HepG2 (cell line): ENCODE measurements around the gene TCF25. TPM values are rescaled to one million over a fixed set of nuclear protein-coding genes. Genes with fewer than 3 reads are reported as not detected.
A peak's percentile ranks its signal among the peaks of the same experiment; 100 is the strongest.

ENCODE experiments used
- ATAC-seq: fragments of 200-7000 bp; cut with Tn5 transposase; 3 replicates; pipeline ENCODE4 v1.9.1; 2020; ENCODE audit warnings: mild to moderate bottlenecking, moderate library complexity
- BruUV-seq: library from RNA; stranded (reverse); fragments of 400-500 nt; replicated peaks from 2 replicates; lab custom pipeline; 2021; lab: Mats Ljungman, UMichigan
- CTCF ChIA-PET: fragments of 300-600 bp; formaldehyde crosslinking; extraction: SDS; loops from one replicate; lab custom pipeline; 2021; ENCODE audit warnings: low total read pairs, inconsistent platforms, low intra/inter-chr PET ratio; lab: Yijun Ruan, JAX
- POLR2A ChIA-PET: fragments of 350-600 bp; sonication (Branson Sonifier 250); formaldehyde crosslinking; loops from one replicate; lab custom pipeline; 2020; ENCODE audit warnings: antibody characterized with exemption, inconsistent platforms; lab: Yijun Ruan, JAX
- DNase-seq: peaks from one replicate; pipeline ENCODE4 v3.0.0-alpha.2; 2015; ENCODE audit warnings: low spot score
- FAIRE-seq: peaks from 3 replicates; lab custom pipeline; 2011; peaks lifted over from hg19 to GRCh38; lab: Jason Lieb, UNC
- H2AFZ ChIP-seq: one replicate; pipeline ENCODE4 v1.6.1; 2011; ENCODE audit warnings: low read length, inconsistent platforms
- H3K27ac ChIP-seq: fragments of 300-600 bp; 3 replicates; pipeline ENCODE4 v1.8.0; 2011; ENCODE audit warnings: mixed run types, mild to moderate bottlenecking, mixed read lengths, low read length, inconsistent platforms; ENCODE audit not compliant: insufficient read depth; ENCODE audit errors: extremely low read length
- H3K27me3 ChIP-seq, 2 experiments: fragments of 200-600 bp in 1 of 2; 2 replicates in 1 of 2; 3 replicates in 1 of 2; pipeline versions ENCODE4 v1.6.0 to v1.8.0; 2011; ENCODE audit warnings: low read length in 2 of 2, mild to moderate bottlenecking in 2 of 2, moderate library complexity in 2 of 2, inconsistent platforms in 1 of 2; ENCODE audit not compliant: insufficient read depth in 2 of 2, control insufficient read depth in 1 of 2
- H3K36me3 ChIP-seq, 2 experiments: fragments of 200-600 bp in 1 of 2; replicated peaks in 1 of 2; 2 replicates in 1 of 2; 3 replicates in 1 of 2; pipeline versions ENCODE4 v1.5.1 to v1.8.0; 2011; ENCODE audit warnings: low read length in 2 of 2, inconsistent platforms in 1 of 2; ENCODE audit not compliant: insufficient read depth in 2 of 2, control insufficient read depth in 1 of 2
- H3K4me1 ChIP-seq: 2 replicates; pipeline ENCODE4 v1.5.1; 2012; ENCODE audit warnings: low read length, inconsistent platforms; ENCODE audit not compliant: insufficient read depth
- H3K4me2 ChIP-seq: 2 replicates; pipeline ENCODE4 v1.6.0; 2011; ENCODE audit warnings: low read depth, low read length, inconsistent platforms
- H3K4me3 ChIP-seq, 3 experiments: fragments of 200-600 bp in 1 of 3; sonication (generic), shearing (Covaris generic) in 1 of 3; replicated peaks in 1 of 3; 2 replicates each; pipeline ENCODE4 v1.5.1; 2011 to 2016; ENCODE audit warnings: low read length in 3 of 3, inconsistent platforms in 2 of 3, low read depth in 2 of 3, mild to moderate bottlenecking in 2 of 3, control low read depth in 1 of 3, mixed read lengths in 1 of 3; ENCODE audit not compliant: insufficient read depth in 1 of 3
- H3K79me2 ChIP-seq: one replicate; pipeline ENCODE4 v1.6.1; 2011; ENCODE audit warnings: low read length, inconsistent platforms; ENCODE audit not compliant: insufficient read depth
- H3K9ac ChIP-seq: 2 replicates; pipeline ENCODE4 v1.6.0; 2011; ENCODE audit warnings: mild to moderate bottlenecking, low read depth, low read length, inconsistent platforms; ENCODE audit not compliant: insufficient read depth
- H3K9me3 ChIP-seq: 2 replicates; pipeline ENCODE4 v1.5.1; 2012; ENCODE audit warnings: mild to moderate bottlenecking, low read length
- H4K20me1 ChIP-seq: 2 replicates; pipeline ENCODE4 v1.6.0; 2011; ENCODE audit warnings: inconsistent platforms, mild to moderate bottlenecking, low read length, moderate library complexity; ENCODE audit not compliant: insufficient read depth
- AKAP8 ChIP-seq: sonication (generic); formaldehyde crosslinking; IDR thresholded peaks from 2 replicates; pipeline ENCODE4 v1.5.1; 2020; ENCODE audit warnings: mild to moderate bottlenecking, missing genetic modification reagents
- ATF1 ChIP-seq: IDR thresholded peaks from 2 replicates; pipeline ENCODE4 v1.6.1; 2016; ENCODE audit warnings: mild to moderate bottlenecking, control low read depth
- DPF2 ChIP-seq: sonication (generic); formaldehyde crosslinking; IDR thresholded peaks from 2 replicates; pipeline ENCODE4 v1.4.0; 2020; ENCODE audit warnings: mild to moderate bottlenecking, low read depth, missing genetic modification reagents, borderline replicate concordance
- GLI4 ChIP-seq: sonication (generic); formaldehyde crosslinking; IDR thresholded peaks from 2 replicates; pipeline ENCODE4 v1.5.1; 2020; ENCODE audit warnings: missing genetic modification reagents, mild to moderate bottlenecking, moderate library complexity, borderline replicate concordance
- MXD1 ChIP-seq: sonication (generic); formaldehyde crosslinking; IDR thresholded peaks from 2 replicates; pipeline ENCODE4 v1.4.0; 2020; ENCODE audit warnings: mild to moderate bottlenecking, missing genetic modification reagents
- MXI1 ChIP-seq: IDR thresholded peaks from 3 replicates; pipeline ENCODE4 v1.6.1; 2012; ENCODE audit warnings: low read depth, low read length, inconsistent platforms, borderline replicate concordance
- NPAS2 ChIP-seq: sonication (generic); formaldehyde crosslinking; IDR thresholded peaks from 2 replicates; pipeline ENCODE4 v1.8.0; 2022; ENCODE audit warnings: mild to moderate bottlenecking, missing genetic modification reagents, borderline replicate concordance
- RFX3 ChIP-seq: IDR thresholded peaks from 2 replicates; pipeline ENCODE4 v1.6.1; 2016; ENCODE audit warnings: missing biosample characterization, missing genetic modification reagents
- SP1 ChIP-seq, 2 experiments: fragments of 450-650 bp in 1 of 2; sonication (generic) in 1 of 2; formaldehyde crosslinking in 1 of 2; IDR thresholded peaks; 2 replicates each; pipeline versions ENCODE4 v1.4.0 to v1.6.1; 2016 to 2020; ENCODE audit warnings: missing genetic modification reagents in 1 of 2
- ZFY ChIP-seq: sonication (generic); formaldehyde crosslinking; IDR thresholded peaks from 2 replicates; pipeline ENCODE4 v1.4.0; 2020; ENCODE audit warnings: missing genetic modification reagents
- ZNF3 ChIP-seq: IDR thresholded peaks from 2 replicates; pipeline ENCODE4 v1.7.0; 2017; ENCODE audit warnings: inconsistent platforms
- ZSCAN31 ChIP-seq: sonication (generic); formaldehyde crosslinking; IDR thresholded peaks from 2 replicates; pipeline ENCODE4 v1.5.0; 2020; ENCODE audit warnings: low read depth, mild to moderate bottlenecking, missing genetic modification reagents
- WGBS: methylation state at CpG from one replicate; pipeline ENCODE4 v1.1.6; 2017; ENCODE audit warnings: low lambda C conversion rate; 5-methylcytosine and 5-hydroxymethylcytosine counted together
- in situ Hi-C: cut with HindIII; loops from 2 replicates; pipeline ENCODE4 v1.10.0; 2017; ENCODE audit warnings: low pct_unique_long_range_greater_than_20kb; ENCODE audit not compliant: extremely low pct_ligation_motif_present
- intact Hi-C: fragments of 100-400 bp; cut with micrococcal nuclease; formaldehyde crosslinking; loops from one replicate; pipeline ENCODE4 v1.10.0; 2022; ENCODE audit not compliant: unreplicated experiment
- polyA plus RNA-seq, 8 experiments: library from polyadenylated mRNA; depleted of rRNA in 3 of 8; stranded (reverse) in 7 of 8; unstranded in 1 of 8; fragments of >200 nt; fragmentation: Illumina TruSeq in 4 of 8; extraction: Trizol in 4 of 8; gene quantifications; 2 replicates each; pipeline versions ENCODE4 v1.2.1 to v1.2.3, GENCODE V29; 2011 to 2016; ENCODE audit warnings: low read depth in 4 of 8, missing spikeins in 1 of 8, mixed read lengths in 1 of 8; ENCODE audit not compliant: insufficient read depth in 1 of 8
- total RNA-seq, 5 experiments: library from RNA; depleted of rRNA; stranded (reverse); fragments of >200 nt; fragmentation: Illumina TruSeq; extraction: Trizol; gene quantifications; 2 replicates each; pipeline ENCODE4 v1.2.3, GENCODE V29; 2016; ENCODE audit warnings: low read depth in 1 of 5
- TF ChIP-seq, protein P1 (sequence below): IDR thresholded peaks from 2 replicates; pipeline ENCODE4 v1.6.1; 2016; ENCODE audit warnings: mild to moderate bottlenecking

Gene TCF25
- total and polyA plus RNA-seq, 2 of the 13 experiments (the other 11 are each of a cell fraction or from before 2014, with no cell fraction given) = 138 to 206 TPM

- TF ChIP-seq SP1 (IDR thresholded peaks at IDR 0.05) = no peak
- no peak for TF ChIP-seq SP1 (CRISPR knock-in tag; IDR thresholded peaks at IDR 0.05)
- no peak for TF ChIP-seq ATF1 (CRISPR knock-in tag)
- no peak for TF ChIP-seq DPF2
- TF ChIP-seq ZFY (CRISPR knock-in tag) = no peak
- no peak for TF ChIP-seq ZNF3 (CRISPR knock-in tag)
- TF ChIP-seq ZSCAN31 (CRISPR knock-in tag) = no peak
- TF ChIP-seq NPAS2 (CRISPR knock-in tag) = no peak
- peak; percentile 92; the same call in 2 of the 3 replicates for TF ChIP-seq MXI1
- TF ChIP-seq MXD1 (CRISPR knock-in tag) = peak; percentile 48; the same call in 1 of the 2 replicates
- TF ChIP-seq RFX3 = peak; percentile 80
- no peak for TF ChIP-seq GLI4
Observed at GRCh38 chr16:89924297-89924924, 51.0 kb downstream of the TCF25 start (continued).

DNA sequence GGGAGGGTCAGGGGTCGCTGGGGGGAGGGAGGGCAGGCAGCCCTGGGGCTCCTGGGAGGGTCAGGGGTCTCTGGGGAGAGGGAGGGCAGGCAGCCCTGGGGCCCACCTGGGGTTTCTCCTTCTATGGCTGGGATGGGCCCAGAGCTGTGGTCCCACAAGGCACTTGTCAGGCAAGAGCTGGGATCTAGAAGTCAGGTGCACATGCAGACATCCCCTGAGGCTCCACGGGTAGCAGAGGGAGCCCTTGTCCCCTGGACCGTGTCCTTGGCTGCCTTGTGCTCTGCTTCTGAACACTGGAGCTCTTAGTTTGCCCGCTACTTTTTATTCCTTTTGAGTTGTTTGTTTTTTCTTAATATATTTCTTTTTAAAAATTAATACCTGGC is 51.5 kb downstream of the TCF25 start:
- H3K36me3 ChIP-seq = peaks cover 2% of the 10 kb centered on the region in 2 experiments; a peak in 1 of 5 replicates
- DNase-seq (no peak), ATAC-seq (no peak), FAIRE-seq (no peak)
- CTCF ChIA-PET = no interaction called here
- peaks cover 34% of the 10 kb centered on the region for H3K4me1 ChIP-seq
- peak overlapping the region; percentile 98 for H3K4me2 ChIP-seq
- TF ChIP-seq, protein P1, sequence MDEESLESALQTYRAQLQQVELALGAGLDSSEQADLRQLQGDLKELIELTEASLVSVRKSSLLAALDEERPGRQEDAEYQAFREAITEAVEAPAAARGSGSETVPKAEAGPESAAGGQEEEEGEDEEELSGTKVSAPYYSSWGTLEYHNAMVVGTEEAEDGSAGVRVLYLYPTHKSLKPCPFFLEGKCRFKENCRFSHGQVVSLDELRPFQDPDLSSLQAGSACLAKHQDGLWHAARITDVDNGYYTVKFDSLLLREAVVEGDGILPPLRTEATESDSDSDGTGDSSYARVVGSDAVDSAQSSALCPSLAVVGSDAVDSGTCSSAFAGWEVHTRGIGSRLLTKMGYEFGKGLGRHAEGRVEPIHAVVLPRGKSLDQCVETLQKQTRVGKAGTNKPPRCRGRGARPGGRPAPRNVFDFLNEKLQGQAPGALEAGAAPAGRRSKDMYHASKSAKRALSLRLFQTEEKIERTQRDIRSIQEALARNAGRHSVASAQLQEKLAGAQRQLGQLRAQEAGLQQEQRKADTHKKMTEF (CRISPR knock-in tag) = no peak
- 0 out of 2 replicates have a peak, but pooled peaks have one; percentile 51 for TF ChIP-seq AKAP8 (CRISPR knock-in tag)
- H3K79me2 ChIP-seq = peaks cover 32% of the 10 kb centered on the region
- H3K27me3 ChIP-seq = no peaks in the 10 kb centered on the region; a peak in 1 of 5 replicates
- intact Hi-C loops = loop anchor here (5.0 kb wide), 1 partner anchor 97 kb away; no protein-coding TSS in a partner anchor
- no peak overlapping the region for H2AFZ ChIP-seq
- H3K9ac ChIP-seq = 0 out of 2 replicates have a peak overlapping the region, but pooled peaks have one; percentile 78
- 46% methylated on average over 3 of the region's 4 CpGs for WGBS
- no peaks in the 10 kb centered on the region for H3K9me3 ChIP-seq
- no TSS peak for BruUV-seq
- no peak overlapping the region for H3K27ac ChIP-seq
- in situ Hi-C loops = loop anchor here (5.0 kb wide), 1 partner anchor 97 kb away; no protein-coding TSS in a partner anchor
- H3K4me3 ChIP-seq = peak overlapping the region in 2 of 3 experiments; percentile 81 to 90; a peak in 3 of 6 replicates
- H4K20me1 ChIP-seq = peaks cover 44% of the 10 kb centered on the region
- POLR2A ChIA-PET = interaction anchor here (0.8 to 4.8 kb wide), 6 partner anchors 14 to 103 kb away, joined by 3 to 86 read pairs (median 78); partner anchors contain the start of gene TCF25
